Measurements from ENCODE around the gene TMEM214. TPM values are rescaled to one million over a fixed set of nuclear protein-coding genes. Genes with fewer than 3 reads are reported as not detected.

TMEM214 gene
- total RNA-seq, 1 experiment from 2014 or later: 55.3 TPM

DNA sequence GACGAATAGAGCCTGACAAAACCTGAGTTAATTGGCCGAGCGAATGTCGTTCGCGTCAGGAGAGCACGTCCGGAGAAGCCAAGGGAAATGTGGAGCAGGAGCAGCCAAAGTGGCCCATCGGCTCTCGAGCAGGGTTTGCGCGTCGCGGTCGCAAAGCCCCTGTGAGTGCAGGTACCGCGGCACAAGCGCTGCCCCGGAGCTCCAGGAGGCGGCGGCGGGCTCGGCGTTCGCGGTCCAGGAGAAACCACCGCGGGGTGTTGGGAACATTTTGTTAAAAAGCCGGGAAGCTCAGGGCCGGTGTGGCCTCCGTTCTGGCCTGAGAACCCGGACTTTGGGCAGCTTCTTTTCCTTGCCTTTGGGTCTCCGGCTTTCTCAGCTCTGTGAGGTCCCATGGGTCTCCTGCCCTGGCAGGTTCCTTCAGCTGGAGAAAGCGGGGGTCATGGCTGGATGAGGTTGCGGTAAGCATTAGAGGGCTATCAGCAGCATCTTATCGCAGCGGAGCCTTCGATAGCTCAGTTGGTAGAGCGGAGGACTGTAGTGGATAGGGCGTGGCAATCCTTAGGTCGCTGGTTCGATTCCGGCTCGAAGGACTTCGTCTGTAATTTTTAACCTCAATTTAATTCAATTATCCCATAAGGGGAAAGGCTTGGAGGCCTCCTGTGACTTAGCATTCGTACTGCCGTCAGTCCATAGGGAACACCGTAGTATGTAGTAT is 17.7 kb downstream of the TMEM214 start:
- WGBS (ENCODE audit: extremely low coverage, insufficient read length, low lambda C conversion rate): no CpG with 5 or more reads among the region's 48 CpGs
- H3K23ac ChIP-seq (ENCODE audit: insufficient read length, low read depth, low read length): no peak overlapping the region
- DNase-seq: peak; percentile 95
- H2BK12ac ChIP-seq (ENCODE audit: insufficient read length, low read depth, low read length): no peak overlapping the region
- H3K4me1 ChIP-seq (ENCODE audit: insufficient read depth, low read length): peaks cover 4% of the 10 kb centered on the region; the same call in 1 of the 2 replicates
- no peaks in the 10 kb centered on the region for H3K79me2 ChIP-seq (ENCODE audit: insufficient read depth, low read length)
- no peak overlapping the region for H2BK15ac ChIP-seq (ENCODE audit: low read depth, low read length)
- no peak overlapping the region for H3K14ac ChIP-seq (ENCODE audit: insufficient read depth, low read length)
- H3K9ac ChIP-seq (ENCODE audit: extremely low read depth, insufficient read length, low read length): peak overlapping the region; percentile 36
- no peak overlapping the region for H4K8ac ChIP-seq (replicated peaks; ENCODE audit: insufficient read length, low read depth, low read length)
- Mint-ChIP-seq H3K9me3 (peaks cover 7 to 16% of the 10 kb centered on the region in 2 experiments), H3K36me3 (ENCODE audit: insufficient read depth in 1 of 3, low read depth in 3 of 3) (peaks cover 21 to 25% (median 23%) of the 10 kb centered on the region in 3 experiments), H3K4me3 (peak overlapping the region; percentile 94 to 97), H3K27me3 (ENCODE audit: low read depth) (peaks cover 9% of the 10 kb centered on the region), H3K27ac (peak overlapping the region; percentile 94 to 99 (median 98)), H3K4me1 (peaks cover 10 to 14% of the 10 kb centered on the region in 2 experiments)
- no peak overlapping the region for H4K5ac ChIP-seq (ENCODE audit: insufficient read length, low read depth, low read length)
- no peak overlapping the region for H3K56ac ChIP-seq (ENCODE audit: insufficient read length, low read depth, low read length)
- H3T11ph ChIP-seq (ENCODE audit: low read length): no peak overlapping the region
- TF ChIP-seq, protein P1, sequence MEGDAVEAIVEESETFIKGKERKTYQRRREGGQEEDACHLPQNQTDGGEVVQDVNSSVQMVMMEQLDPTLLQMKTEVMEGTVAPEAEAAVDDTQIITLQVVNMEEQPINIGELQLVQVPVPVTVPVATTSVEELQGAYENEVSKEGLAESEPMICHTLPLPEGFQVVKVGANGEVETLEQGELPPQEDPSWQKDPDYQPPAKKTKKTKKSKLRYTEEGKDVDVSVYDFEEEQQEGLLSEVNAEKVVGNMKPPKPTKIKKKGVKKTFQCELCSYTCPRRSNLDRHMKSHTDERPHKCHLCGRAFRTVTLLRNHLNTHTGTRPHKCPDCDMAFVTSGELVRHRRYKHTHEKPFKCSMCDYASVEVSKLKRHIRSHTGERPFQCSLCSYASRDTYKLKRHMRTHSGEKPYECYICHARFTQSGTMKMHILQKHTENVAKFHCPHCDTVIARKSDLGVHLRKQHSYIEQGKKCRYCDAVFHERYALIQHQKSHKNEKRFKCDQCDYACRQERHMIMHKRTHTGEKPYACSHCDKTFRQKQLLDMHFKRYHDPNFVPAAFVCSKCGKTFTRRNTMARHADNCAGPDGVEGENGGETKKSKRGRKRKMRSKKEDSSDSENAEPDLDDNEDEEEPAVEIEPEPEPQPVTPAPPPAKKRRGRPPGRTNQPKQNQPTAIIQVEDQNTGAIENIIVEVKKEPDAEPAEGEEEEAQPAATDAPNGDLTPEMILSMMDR (conservative IDR thresholded peaks at IDR 0.05): peak; percentile 54; the same call in 2 of the 3 replicates
- no peaks in the 10 kb centered on the region for H3K9me3 ChIP-seq (ENCODE audit: control insufficient read depth, low read depth, low read length)
- peaks cover 10% of the 10 kb centered on the region for H3K23me2 ChIP-seq (ENCODE audit: insufficient read length, low read depth, low read length, poor library complexity, severe bottlenecking)
- H2AK5ac ChIP-seq (ENCODE audit: insufficient read length, low read length): no peak overlapping the region
- H2AFZ ChIP-seq (ENCODE audit: low read length): no peak overlapping the region
- H3K27me3 ChIP-seq (ENCODE audit: insufficient read depth, low read length): no peaks in the 10 kb centered on the region
- peak overlapping the region; percentile 9 for H3K18ac ChIP-seq (ENCODE audit: insufficient read length, low read depth, low read length)
- H3K4me2 ChIP-seq (ENCODE audit: insufficient read depth, insufficient read length, low read length): peak overlapping the region; percentile 59
- no peak overlapping the region for H2BK20ac ChIP-seq (ENCODE audit: low read depth, low read length, poor library complexity, severe bottlenecking)
- H2BK120ac ChIP-seq (ENCODE audit: low read depth, low read length, poor library complexity, severe bottlenecking): no peak overlapping the region
- H4K20me1 ChIP-seq (ENCODE audit: control insufficient read depth, insufficient read depth, insufficient read length): no peaks in the 10 kb centered on the region
- no peak overlapping the region for H3K4ac ChIP-seq (ENCODE audit: low read depth, low read length)
- no peak overlapping the region for H2BK5ac ChIP-seq (ENCODE audit: insufficient read length, low read length)
- no peak overlapping the region for H4K91ac ChIP-seq (ENCODE audit: insufficient read length, low read depth, low read length)
- no peaks in the 10 kb centered on the region for H3K79me1 ChIP-seq (ENCODE audit: insufficient read depth, low read depth, low read length, poor library complexity, severe bottlenecking)
- no peak overlapping the region for H3K27ac ChIP-seq (ENCODE audit: insufficient read length, low read depth, low read length)
